Measurements from ENCODE around the gene AFAP1L1. TPM values are rescaled to one million over a fixed set of nuclear protein-coding genes. Genes with fewer than 3 reads are reported as not detected.

Gene AFAP1L1
- total and polyA plus RNA-seq, 9 of the 15 experiments (the other 6 are each of a cell fraction or from before 2014, with no cell fraction given), result 0.01 to 0.12 (median 0.03) TPM; not detected in 4

DNA sequence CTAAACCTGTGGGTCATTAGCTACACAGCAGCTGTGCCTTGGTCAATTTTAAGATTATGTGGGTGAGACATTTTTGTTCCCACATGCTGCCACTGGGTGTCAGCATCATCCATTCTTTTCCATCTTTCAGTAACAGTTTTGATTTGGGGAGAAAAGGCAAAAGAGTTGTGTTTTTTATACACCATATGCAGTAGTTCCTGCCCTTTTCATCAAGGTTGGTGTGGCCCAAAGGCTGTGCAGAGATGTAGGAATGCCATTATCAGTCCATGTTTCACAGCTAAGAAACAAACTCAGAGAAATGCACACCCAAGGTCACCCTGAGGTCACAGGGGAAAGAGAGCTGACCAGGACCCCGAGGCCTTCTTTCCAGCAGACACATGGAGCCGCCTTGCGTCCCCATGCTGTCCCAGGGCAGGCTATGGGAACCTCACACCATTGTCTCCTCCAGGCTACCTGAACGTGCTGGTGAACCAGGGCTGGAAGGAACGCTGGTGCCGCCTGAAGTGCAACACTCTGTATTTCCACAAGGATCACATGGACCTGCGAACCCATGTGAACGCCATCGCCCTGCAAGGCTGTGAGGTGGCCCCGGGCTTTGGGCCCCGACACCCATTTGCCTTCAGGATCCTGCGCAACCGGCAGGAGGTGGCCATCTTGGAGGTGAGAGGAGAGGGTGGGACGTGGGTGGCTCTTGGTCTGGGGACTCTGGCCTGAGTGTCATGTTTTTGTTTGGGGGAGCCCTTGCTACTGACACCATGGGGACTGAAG, 45.8 kb downstream of the AFAP1L1 start (continued):
- TF ChIP-seq, protein P1, sequence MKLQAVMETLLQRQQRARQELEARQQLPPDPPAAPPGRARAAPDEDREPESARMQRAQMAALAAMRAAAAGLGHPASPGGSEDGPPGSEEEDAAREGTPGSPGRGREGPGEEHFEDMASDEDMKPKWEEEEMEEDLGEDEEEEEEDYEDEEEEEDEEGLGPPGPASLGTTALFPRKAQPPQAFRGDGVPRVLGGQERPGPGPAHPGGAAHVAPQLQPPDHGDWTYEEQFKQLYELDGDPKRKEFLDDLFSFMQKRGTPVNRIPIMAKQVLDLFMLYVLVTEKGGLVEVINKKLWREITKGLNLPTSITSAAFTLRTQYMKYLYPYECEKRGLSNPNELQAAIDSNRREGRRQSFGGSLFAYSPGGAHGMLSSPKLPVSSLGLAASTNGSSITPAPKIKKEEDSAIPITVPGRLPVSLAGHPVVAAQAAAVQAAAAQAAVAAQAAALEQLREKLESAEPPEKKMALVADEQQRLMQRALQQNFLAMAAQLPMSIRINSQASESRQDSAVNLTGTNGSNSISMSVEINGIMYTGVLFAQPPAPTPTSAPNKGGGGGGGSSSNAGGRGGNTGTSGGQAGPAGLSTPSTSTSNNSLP (IDR thresholded peaks at IDR 0.05; ENCODE audit: borderline replicate concordance, low read depth, low read length), result no peak
- TF ChIP-seq BRD9 (IDR thresholded peaks at IDR 0.05; ENCODE audit: low read depth, partially characterized antibody) (peak; percentile 80), SAFB2 (IDR thresholded peaks at IDR 0.05; ENCODE audit: borderline replicate concordance, low read depth, low read length, severe bottlenecking) (no peak), TEAD4 (IDR thresholded peaks at IDR 0.05; ENCODE audit: low read length) (0 out of 2 replicates have a peak, but pooled peaks have one; percentile 39), TEAD4 (CRISPR knock-in tag; IDR thresholded peaks at IDR 0.05; ENCODE audit: borderline replicate concordance) (no peak), PTBP1 (IDR thresholded peaks at IDR 0.05; ENCODE audit: low read depth, low read length) (no peak), YY1 (IDR thresholded peaks at IDR 0.05; ENCODE audit: borderline replicate concordance in 1 of 3, control insufficient read depth in 1 of 3, extremely low read depth in 1 of 3, insufficient read depth in 3 of 3, insufficient read length in 1 of 3, insufficient replicate concordance in 2 of 3, low read depth in 1 of 3, low read length in 2 of 3) (peak in 1 of 3 experiments; percentile 52)
- TF ChIP-seq, protein P2, sequence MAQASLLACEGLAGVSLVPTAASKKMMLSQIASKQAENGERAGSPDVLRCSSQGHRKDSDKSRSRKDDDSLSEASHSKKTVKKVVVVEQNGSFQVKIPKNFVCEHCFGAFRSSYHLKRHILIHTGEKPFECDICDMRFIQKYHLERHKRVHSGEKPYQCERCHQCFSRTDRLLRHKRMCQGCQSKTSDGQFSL (CRISPR knock-in tag; IDR thresholded peaks at IDR 0.05), result no peak
- TF ChIP-seq, protein P2 (tag; IDR thresholded peaks at IDR 0.05), result no peak

Data from K562 (cell line).